NT2/D1 (cell line): ENCODE results near the gene TNS3.

Experiments used
- SUZ12 ChIP-seq: IDR thresholded peaks from 2 replicates; pipeline ENCODE4 v1.6.1; 2011; ENCODE audit not compliant: insufficient read length, insufficient read depth; ENCODE audit errors: extremely low read depth
- YY1 ChIP-seq: IDR thresholded peaks from 2 replicates; pipeline ENCODE4 v1.6.1; 2011; ENCODE audit not compliant: insufficient read length, insufficient read depth

DNA sequence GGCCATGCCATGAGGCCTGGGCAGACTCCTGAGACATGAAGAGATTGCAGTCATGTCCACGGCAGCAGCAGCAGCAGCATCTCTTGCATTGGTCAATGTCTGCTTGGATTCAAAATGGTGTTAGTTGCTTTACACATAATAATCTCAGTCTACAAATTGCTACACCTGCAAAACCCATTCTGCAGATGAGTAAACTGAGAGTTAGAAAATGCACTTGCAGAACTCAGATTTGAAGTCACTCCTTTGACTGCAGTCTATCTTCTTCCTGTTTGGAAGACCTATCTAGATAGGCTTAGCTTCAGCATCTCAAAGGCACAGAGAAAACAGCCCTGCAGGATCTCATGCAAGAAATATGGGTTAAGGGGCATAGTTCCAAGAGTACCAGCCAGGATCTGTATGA, 350.3 kb downstream of the TNS3 start:
- TF ChIP-seq YY1 (no peak), SUZ12 (no peak)
